ENCODE results near the gene PAX2. TPM values are rescaled to one million over a fixed set of nuclear protein-coding genes. Genes with fewer than 3 reads are reported as not detected.

Gene PAX2
- total and polyA plus RNA-seq, 2 experiments from 2014 or later: not detected

GRCh38 chr10:100750291-100751210, 5.2 kb downstream of the PAX2 start:
- in situ Hi-C loops (cut with MboI): no loop called here
- no peaks in the 10 kb centered on the region for H3F3A ChIP-seq (ENCODE audit: insufficient read depth)
- WGBS, 2 experiments (ENCODE audit: low coverage in 1 of 2, low lambda C conversion rate in 2 of 2, missing lambda C conversion rate in 2 of 2): 3 to 4% methylated on average over 36 to 37 of the region's 37 CpGs

GRCh38 chr10:100751211-100751933, 6.0 kb downstream of the PAX2 start:
- H2AFZ ChIP-seq: no peak overlapping the region
- H3K4me2 ChIP-seq (ENCODE audit: unreplicated experiment): no peak overlapping the region
- H3K79me2 ChIP-seq (ENCODE audit: insufficient read depth): no peaks in the 10 kb centered on the region
- H3K4me1 ChIP-seq (ENCODE audit: insufficient read depth): no peaks in the 10 kb centered on the region
- H3K36me3 ChIP-seq (ENCODE audit: low read depth): no peaks in the 10 kb centered on the region
- H3K27ac ChIP-seq: no peak overlapping the region
- H3K9ac ChIP-seq: no peak overlapping the region
- H3F3A ChIP-seq (ENCODE audit: insufficient read depth): no peaks in the 10 kb centered on the region
- in situ Hi-C loops (cut with MboI): no loop called here
- H3K9me3 ChIP-seq (ENCODE audit: low read depth): no peaks in the 10 kb centered on the region
- no peak for DNase-seq
- H3K4me3 ChIP-seq: no peak overlapping the region
- TF ChIP-seq EZH2 (IDR thresholded peaks at IDR 0.05; ENCODE audit: insufficient read depth, poor library complexity, severe bottlenecking) (peak; percentile 16), EZH2phosphoT487 (IDR thresholded peaks at IDR 0.05; ENCODE audit: insufficient read depth, low read depth) (no peak)
- no peaks in the 10 kb centered on the region for H3K9me2 ChIP-seq (ENCODE audit: insufficient read depth)
- H4K20me1 ChIP-seq (ENCODE audit: insufficient read depth): no peaks in the 10 kb centered on the region
- peaks cover 97% of the 10 kb centered on the region for H3K27me3 ChIP-seq (replicated peaks; ENCODE audit: insufficient read depth)
- 15 to 22% methylated on average over 7 of the region's 7 CpGs for WGBS, 2 experiments (ENCODE audit: low coverage in 1 of 2, low lambda C conversion rate in 2 of 2, missing lambda C conversion rate in 2 of 2)

More at GRCh38 chr10:100750291-100751210, 5.2 kb downstream of the PAX2 start:
- no peak overlapping the region for H3K9ac ChIP-seq
- no peak overlapping the region for H3K4me3 ChIP-seq
- no peak overlapping the region for H3K27ac ChIP-seq
- H3K4me2 ChIP-seq (ENCODE audit: unreplicated experiment): no peak overlapping the region
- H3K27me3 ChIP-seq (replicated peaks; ENCODE audit: insufficient read depth): peaks cover 98% of the 10 kb centered on the region
- no peak overlapping the region for H2AFZ ChIP-seq
- no peaks in the 10 kb centered on the region for H3K9me2 ChIP-seq (ENCODE audit: insufficient read depth)
- no peaks in the 10 kb centered on the region for H3K4me1 ChIP-seq (ENCODE audit: insufficient read depth)
- H3K36me3 ChIP-seq (ENCODE audit: low read depth): no peaks in the 10 kb centered on the region
- TF ChIP-seq EZH2phosphoT487 (IDR thresholded peaks at IDR 0.05; ENCODE audit: insufficient read depth, low read depth): no peak; the same call in 1 of the 2 replicates
- peak; percentile 62 for TF ChIP-seq EZH2 (IDR thresholded peaks at IDR 0.05; ENCODE audit: insufficient read depth, poor library complexity, severe bottlenecking)
- H4K20me1 ChIP-seq (ENCODE audit: insufficient read depth): no peaks in the 10 kb centered on the region
- H3K79me2 ChIP-seq (ENCODE audit: insufficient read depth): no peaks in the 10 kb centered on the region
- no peak for DNase-seq
- H3K9me3 ChIP-seq (ENCODE audit: low read depth): no peaks in the 10 kb centered on the region

GRCh38 chr10:100755821-100756220, 10.4 kb downstream of the PAX2 start:
- no peaks in the 10 kb centered on the region for H3K9me3 ChIP-seq (ENCODE audit: low read depth)
- in situ Hi-C loops (cut with MboI): no loop called here
- no peak overlapping the region for H3K4me2 ChIP-seq (ENCODE audit: unreplicated experiment)
- no peaks in the 10 kb centered on the region for H3F3A ChIP-seq (ENCODE audit: insufficient read depth)
- 53 to 65% methylated on average over 1 of the region's 1 CpG for WGBS, 2 experiments (ENCODE audit: low coverage in 1 of 2, low lambda C conversion rate in 2 of 2, missing lambda C conversion rate in 2 of 2)
- no peaks in the 10 kb centered on the region for H4K20me1 ChIP-seq (ENCODE audit: insufficient read depth)
- no peaks in the 10 kb centered on the region for H3K4me1 ChIP-seq (ENCODE audit: insufficient read depth)
- H3K79me2 ChIP-seq (ENCODE audit: insufficient read depth): no peaks in the 10 kb centered on the region
- TF ChIP-seq EZH2 (IDR thresholded peaks at IDR 0.05; ENCODE audit: insufficient read depth, poor library complexity, severe bottlenecking): no peak
- TF ChIP-seq EZH2phosphoT487 (IDR thresholded peaks at IDR 0.05; ENCODE audit: insufficient read depth, low read depth): no peak
- no peak overlapping the region for H3K4me3 ChIP-seq
- H3K9ac ChIP-seq: no peak overlapping the region
- no peaks in the 10 kb centered on the region for H3K9me2 ChIP-seq (ENCODE audit: insufficient read depth)
- H2AFZ ChIP-seq: no peak overlapping the region
- no peak for DNase-seq
- peaks cover 93% of the 10 kb centered on the region for H3K27me3 ChIP-seq (replicated peaks; ENCODE audit: insufficient read depth)
- H3K27ac ChIP-seq: no peak overlapping the region
- H3K36me3 ChIP-seq (ENCODE audit: low read depth): no peaks in the 10 kb centered on the region

GRCh38 chr10:100759331-100759730, 13.9 kb downstream of the PAX2 start:
- Histone ChIP-seq H3K4me2 (ENCODE audit: unreplicated experiment) (no peak overlapping the region), H3K27me3 (replicated peaks; ENCODE audit: insufficient read depth) (peaks cover 89% of the 10 kb centered on the region), H4K20me1 (ENCODE audit: insufficient read depth) (no peaks in the 10 kb centered on the region), H3K27ac (no peak overlapping the region), H3K4me1 (ENCODE audit: insufficient read depth) (no peaks in the 10 kb centered on the region), H3K9me3 (ENCODE audit: low read depth) (no peaks in the 10 kb centered on the region), H3K9me2 (ENCODE audit: insufficient read depth) (no peaks in the 10 kb centered on the region), H3K9ac (no peak overlapping the region), H3K36me3 (ENCODE audit: low read depth) (no peaks in the 10 kb centered on the region), H2AFZ (no peak overlapping the region), H3K4me3 (no peak overlapping the region), H3F3A (ENCODE audit: insufficient read depth) (no peaks in the 10 kb centered on the region), H3K79me2 (ENCODE audit: insufficient read depth) (no peaks in the 10 kb centered on the region)
- no peak for DNase-seq
- in situ Hi-C loops (cut with MboI): no loop called here
- WGBS, 2 experiments (ENCODE audit: low coverage in 1 of 2, low lambda C conversion rate in 2 of 2, missing lambda C conversion rate in 2 of 2): 33 to 46% methylated on average over 4 of the region's 4 CpGs
- TF ChIP-seq EZH2 (IDR thresholded peaks at IDR 0.05; ENCODE audit: insufficient read depth, poor library complexity, severe bottlenecking) (no peak), EZH2phosphoT487 (IDR thresholded peaks at IDR 0.05; ENCODE audit: insufficient read depth, low read depth) (no peak)
